T-helper 1 cell treated with Interleukin-12 subunit alpha and Interleukin-12 subunit beta and Interleukin-4 antibody, amounts not matched to agents 30 μg/mL and 1 μg/mL, for 36 hours (primary cell): ENCODE results near the gene RFX4.
A peak's percentile ranks its signal among the peaks of the same experiment; 100 is the strongest.

Experiments used
- H3K27ac Mint-ChIP-seq: one replicate; pipeline ENCODE4 v1.8.0; 2021; ENCODE audit warnings: mild to moderate bottlenecking, mixed read lengths
- H3K27me3 Mint-ChIP-seq: one replicate; pipeline ENCODE4 v1.8.0; 2021; ENCODE audit warnings: low read depth, mixed read lengths
- H3K36me3 Mint-ChIP-seq: one replicate; pipeline ENCODE4 v1.8.0; 2021; ENCODE audit warnings: low read depth, mixed read lengths
- H3K4me1 Mint-ChIP-seq: one replicate; pipeline ENCODE4 v1.8.0; 2021; ENCODE audit warnings: low read depth, mixed read lengths
- H3K4me3 Mint-ChIP-seq: one replicate; pipeline ENCODE4 v1.8.0; 2021; ENCODE audit warnings: mild to moderate bottlenecking, moderate library complexity, mixed read lengths
- H3K9me3 Mint-ChIP-seq: one replicate; pipeline ENCODE4 v1.8.0; 2021; ENCODE audit warnings: mixed read lengths

RFX4 gene

GRCh38 chr12:106736051-106736957 is 153.5 kb downstream of the RFX4 start:
- Mint-ChIP-seq H3K27ac (no peak overlapping the region), H3K4me3 (no peak overlapping the region), H3K9me3 (no peaks in the 10 kb centered on the region), H3K4me1 (no peaks in the 10 kb centered on the region), H3K27me3 (peaks cover 9% of the 10 kb centered on the region), H3K36me3 (no peaks in the 10 kb centered on the region)

- no peaks in the 10 kb centered on the region for H3K36me3 Mint-ChIP-seq
- H3K4me1 Mint-ChIP-seq, result no peaks in the 10 kb centered on the region
- peaks cover 19% of the 10 kb centered on the region for H3K27me3 Mint-ChIP-seq
- H3K9me3 Mint-ChIP-seq, result no peaks in the 10 kb centered on the region
- H3K27ac Mint-ChIP-seq, result no peak overlapping the region
- no peak overlapping the region for H3K4me3 Mint-ChIP-seq
Observed at GRCh38 chr12:106739318-106739717, 156.5 kb downstream of the RFX4 start.

- Mint-ChIP-seq H3K9me3 (no peaks in the 10 kb centered on the region), H3K27ac (no peak overlapping the region)
Observed at GRCh38 chr12:106739815-106740530, 157.2 kb downstream of the RFX4 start.

GRCh38 chr12:106740818-106741217 is 158.0 kb downstream of the RFX4 start:
- Mint-ChIP-seq H3K9me3 (no peaks in the 10 kb centered on the region), H3K27me3 (peaks cover 23% of the 10 kb centered on the region), H3K4me1 (no peaks in the 10 kb centered on the region), H3K27ac (no peak overlapping the region), H3K36me3 (no peaks in the 10 kb centered on the region), H3K4me3 (no peak overlapping the region)

More at GRCh38 chr12:106739815-106740530, 157.2 kb downstream of the RFX4 start:
- Mint-ChIP-seq H3K4me1 (no peaks in the 10 kb centered on the region), H3K36me3 (no peaks in the 10 kb centered on the region), H3K27me3 (peaks cover 23% of the 10 kb centered on the region), H3K4me3 (no peak overlapping the region)

GRCh38 chr12:106741247-106741646 is 158.4 kb downstream of the RFX4 start:
- Mint-ChIP-seq H3K4me3 (no peak overlapping the region), H3K27me3 (peaks cover 23% of the 10 kb centered on the region), H3K9me3 (no peaks in the 10 kb centered on the region), H3K36me3 (no peaks in the 10 kb centered on the region), H3K27ac (no peak overlapping the region), H3K4me1 (no peaks in the 10 kb centered on the region)

- peaks cover 23% of the 10 kb centered on the region for H3K27me3 Mint-ChIP-seq
- no peak overlapping the region for H3K4me3 Mint-ChIP-seq
- no peaks in the 10 kb centered on the region for H3K9me3 Mint-ChIP-seq
- H3K27ac Mint-ChIP-seq, result no peak overlapping the region
- peaks cover 16% of the 10 kb centered on the region for H3K4me1 Mint-ChIP-seq
- H3K36me3 Mint-ChIP-seq, result no peaks in the 10 kb centered on the region
Observed at GRCh38 chr12:106743270-106743988, 160.6 kb downstream of the RFX4 start.

GRCh38 chr12:106744600-106744999 is 161.8 kb downstream of the RFX4 start:
- Mint-ChIP-seq H3K9me3 (no peaks in the 10 kb centered on the region), H3K27ac (no peak overlapping the region), H3K27me3 (peaks cover 23% of the 10 kb centered on the region), H3K4me1 (peaks cover 16% of the 10 kb centered on the region), H3K36me3 (no peaks in the 10 kb centered on the region), H3K4me3 (no peak overlapping the region)

GRCh38 chr12:106745181-106745745 is 162.5 kb downstream of the RFX4 start:
- Mint-ChIP-seq H3K27ac (no peak overlapping the region), H3K36me3 (no peaks in the 10 kb centered on the region), H3K4me1 (peaks cover 17% of the 10 kb centered on the region), H3K9me3 (no peaks in the 10 kb centered on the region), H3K4me3 (no peak overlapping the region), H3K27me3 (peaks cover 23% of the 10 kb centered on the region)

GRCh38 chr12:106747973-106748436 is 165.2 kb downstream of the RFX4 start:
- peaks cover 17% of the 10 kb centered on the region for H3K27me3 Mint-ChIP-seq
- H3K27ac Mint-ChIP-seq, result peak overlapping the region; percentile 87
- peaks cover 5% of the 10 kb centered on the region for H3K36me3 Mint-ChIP-seq
- H3K4me1 Mint-ChIP-seq, result peaks cover 17% of the 10 kb centered on the region
- no peak overlapping the region for H3K4me3 Mint-ChIP-seq
- H3K9me3 Mint-ChIP-seq, result peaks cover 7% of the 10 kb centered on the region

GRCh38 chr12:106750524-106750923 is 167.7 kb downstream of the RFX4 start:
- Mint-ChIP-seq H3K4me1 (peaks cover 34% of the 10 kb centered on the region), H3K27ac (no peak overlapping the region), H3K4me3 (no peak overlapping the region), H3K9me3 (peaks cover 7% of the 10 kb centered on the region), H3K36me3 (peaks cover 8% of the 10 kb centered on the region), H3K27me3 (no peaks in the 10 kb centered on the region)

GRCh38 chr12:106753526-106753925 is 170.7 kb downstream of the RFX4 start:
- Mint-ChIP-seq H3K27ac (peak overlapping the region; percentile 85), H3K4me3 (peak overlapping the region; percentile 36), H3K4me1 (peaks cover 19% of the 10 kb centered on the region), H3K9me3 (peaks cover 7% of the 10 kb centered on the region), H3K36me3 (peaks cover 8% of the 10 kb centered on the region), H3K27me3 (no peaks in the 10 kb centered on the region)

GRCh38 chr12:106754331-106754730 is 171.5 kb downstream of the RFX4 start:
- Mint-ChIP-seq H3K36me3 (peaks cover 8% of the 10 kb centered on the region), H3K27ac (no peak overlapping the region), H3K9me3 (peaks cover 7% of the 10 kb centered on the region), H3K4me1 (peaks cover 19% of the 10 kb centered on the region), H3K27me3 (no peaks in the 10 kb centered on the region), H3K4me3 (no peak overlapping the region)

GRCh38 chr12:106757623-106758348 is 175.0 kb downstream of the RFX4 start:
- peaks cover 27% of the 10 kb centered on the region for H3K4me1 Mint-ChIP-seq
- no peak overlapping the region for H3K27ac Mint-ChIP-seq
- peaks cover 3% of the 10 kb centered on the region for H3K36me3 Mint-ChIP-seq
- no peaks in the 10 kb centered on the region for H3K27me3 Mint-ChIP-seq
- no peak overlapping the region for H3K4me3 Mint-ChIP-seq
- no peaks in the 10 kb centered on the region for H3K9me3 Mint-ChIP-seq
